ENCODE data around the gene HSPA9.

The HSPA9 gene

GRCh38 chr5:138595180-138595795, 20.1 kb upstream of the HSPA9 start:
- no peak for DNase-seq

GRCh38 chr5:138594305-138595058, 19.3 kb upstream of the HSPA9 start:
- no peak for DNase-seq

DNA sequence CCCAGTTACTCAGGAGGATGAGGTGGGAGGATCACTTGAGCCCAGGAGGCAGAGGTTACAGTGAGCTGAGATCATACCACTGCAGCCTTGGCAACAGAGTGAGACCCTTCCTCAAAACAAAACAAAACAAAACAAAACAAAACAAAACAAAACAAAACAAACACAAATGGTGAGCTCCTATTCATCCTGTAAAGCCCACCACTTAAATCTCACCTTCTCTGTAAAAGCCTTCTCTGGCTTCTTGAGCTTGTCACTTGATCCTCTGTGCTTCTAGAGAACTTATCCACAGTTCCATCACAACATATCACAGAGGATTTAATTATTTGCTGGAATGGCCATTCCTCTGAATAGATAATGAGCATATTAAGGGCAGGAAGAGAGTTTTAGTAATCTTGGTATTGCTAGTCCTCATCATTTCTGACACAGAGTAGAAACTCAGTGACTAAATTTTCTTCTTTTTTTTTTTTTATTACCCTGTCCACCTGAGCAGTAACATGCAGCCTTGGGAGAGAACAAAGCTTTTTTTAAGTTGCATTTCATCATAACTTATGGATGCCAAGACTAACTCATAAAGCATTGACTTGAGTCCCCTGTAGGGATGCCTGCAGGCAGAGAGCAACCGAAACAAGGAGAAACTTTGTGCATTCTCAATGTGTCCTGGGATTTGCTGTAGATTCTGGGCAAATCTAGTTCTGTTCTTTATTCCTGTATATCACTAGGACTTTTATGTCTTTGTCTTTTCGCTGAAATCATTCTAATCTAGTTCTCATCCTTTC, 13.0 kb upstream of the HSPA9 start:
- no peak for DNase-seq

- DNase-seq: no peak
Observed at GRCh38 chr5:138585157-138585556, 10.0 kb upstream of the HSPA9 start.

DNA sequence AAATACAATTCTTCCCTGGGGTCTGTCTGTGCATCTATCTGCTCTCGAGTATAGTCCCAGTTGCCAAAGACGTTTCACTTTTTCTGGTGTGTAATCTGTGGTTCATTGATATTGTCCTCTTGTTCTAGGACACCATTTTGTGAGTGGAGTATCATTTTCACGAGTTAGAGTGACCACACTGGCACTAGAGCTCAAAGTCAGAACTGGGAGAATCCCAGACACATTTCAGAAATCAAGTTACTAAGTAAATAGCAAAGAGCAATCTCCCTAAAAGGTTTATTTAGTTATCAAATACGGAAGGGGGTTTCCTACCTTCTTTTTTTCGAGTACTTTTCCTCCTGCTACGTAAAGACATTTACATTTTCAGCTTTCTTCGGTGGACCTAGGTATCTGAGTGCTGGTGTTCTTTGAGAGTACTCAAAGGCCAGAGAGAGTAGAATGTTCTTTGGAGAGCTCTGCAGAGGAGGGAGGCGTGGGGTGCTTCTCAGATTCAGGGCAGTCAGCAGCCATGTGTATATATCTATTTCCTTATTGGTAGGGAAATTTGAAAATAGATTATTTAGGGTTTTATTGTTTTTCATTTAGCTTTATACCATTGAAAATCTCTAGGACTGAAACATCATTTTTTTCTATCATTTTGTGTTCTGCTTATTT, 8.9 kb upstream of the HSPA9 start:
- DNase-seq: no peak

- no peak for DNase-seq
Observed at GRCh38 chr5:138582959-138583358, 7.8 kb upstream of the HSPA9 start.

DNA sequence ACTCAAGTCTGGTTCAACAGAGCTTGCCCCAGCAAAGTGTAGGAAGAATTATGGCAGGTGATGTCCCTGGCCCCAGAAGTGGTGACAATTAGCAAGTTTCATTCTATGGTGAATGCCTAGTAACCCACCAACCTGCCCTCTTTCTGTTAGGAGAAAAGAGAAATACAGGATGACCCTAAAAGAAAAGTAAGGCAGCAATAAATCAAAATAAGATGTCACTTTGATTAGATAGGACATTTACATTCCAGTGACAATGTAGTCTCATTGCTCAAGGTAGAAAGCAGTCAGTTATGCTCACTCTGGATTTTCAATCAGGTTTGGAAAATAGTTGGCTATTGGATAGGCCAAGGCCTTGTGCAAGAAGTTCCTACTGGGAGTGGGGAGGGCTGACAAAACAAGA, 5.6 kb upstream of the HSPA9 start:
- DNase-seq: no peak

DNA sequence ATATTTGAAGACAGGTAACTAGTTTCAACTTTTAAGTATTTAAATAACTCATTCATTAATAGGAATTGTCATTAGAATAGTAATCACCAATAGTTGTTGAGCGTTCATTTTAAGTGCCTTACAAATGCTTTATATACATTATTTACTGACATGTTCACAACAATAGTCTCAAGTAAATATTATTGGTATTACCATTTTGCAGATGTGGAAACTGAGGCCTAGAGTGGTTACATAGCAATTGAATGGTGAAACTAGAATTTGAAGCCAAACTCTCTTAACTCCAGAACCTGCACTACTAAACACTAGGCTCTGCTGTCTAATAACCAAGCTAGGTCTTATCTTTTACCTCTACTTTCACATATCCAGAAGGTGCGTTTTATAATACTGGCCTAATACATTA, 4.8 kb upstream of the HSPA9 start:
- DNase-seq: no peak

DNA sequence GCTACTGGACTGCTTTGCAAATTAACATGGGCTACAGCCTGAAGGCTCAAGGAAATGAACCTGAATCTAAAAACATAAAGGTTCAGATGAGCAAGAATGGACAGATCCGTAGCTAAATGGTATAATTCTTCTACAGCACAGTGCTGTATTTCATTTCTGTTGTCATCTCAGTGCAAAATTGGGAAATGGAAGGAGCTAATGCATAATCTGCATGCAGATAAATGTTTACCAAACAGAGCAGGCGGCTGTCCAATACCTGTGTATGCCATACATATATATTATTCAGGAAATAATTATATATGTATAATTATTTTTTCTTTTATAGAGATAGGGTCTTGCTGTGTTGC, 4.3 kb upstream of the HSPA9 start:
- DNase-seq: no peak

DNA sequence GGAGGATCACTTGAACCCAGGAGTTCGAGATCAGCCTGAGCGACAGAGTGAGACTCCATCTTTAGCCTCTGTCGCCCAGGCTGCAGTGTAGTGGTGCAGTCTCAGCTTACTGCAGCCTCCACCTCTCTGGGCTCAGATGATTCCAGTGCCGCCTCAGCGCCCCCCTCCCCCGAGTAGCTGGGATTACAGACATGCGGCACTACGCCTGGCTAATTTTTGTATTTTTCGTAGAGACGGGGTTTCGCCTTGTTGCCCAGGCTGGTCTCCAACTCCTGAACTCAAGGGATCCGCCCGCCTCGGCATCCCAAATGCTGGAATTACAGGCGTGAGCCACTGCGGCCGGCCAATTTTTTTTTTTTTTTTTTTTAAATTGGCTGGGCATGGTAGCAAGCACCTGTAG, 2.3 kb upstream of the HSPA9 start:
- DNase-seq: no peak

DNA sequence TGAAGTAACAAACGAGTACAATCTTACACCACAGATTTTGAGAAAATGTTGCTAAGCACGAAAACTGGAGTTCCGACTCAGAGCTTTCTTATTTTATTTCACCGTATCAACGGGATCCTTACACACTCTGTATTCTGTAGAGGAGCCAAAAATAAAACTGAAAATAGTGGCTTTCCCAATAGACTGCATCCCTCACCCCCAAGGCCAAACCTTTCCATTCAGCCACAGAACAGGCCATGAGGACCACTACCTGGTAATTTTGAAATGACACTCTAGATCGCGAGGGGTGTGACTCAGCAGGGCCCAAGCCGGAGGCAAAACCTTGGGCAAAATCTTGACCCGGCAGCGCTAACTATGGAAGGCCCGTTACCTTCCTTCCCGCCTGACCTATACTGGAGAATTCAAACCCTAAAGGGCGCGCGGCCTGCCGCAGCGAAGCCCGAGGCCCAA, 432 bp downstream of the HSPA9 start:
- DNase-seq: no peak

DNA sequence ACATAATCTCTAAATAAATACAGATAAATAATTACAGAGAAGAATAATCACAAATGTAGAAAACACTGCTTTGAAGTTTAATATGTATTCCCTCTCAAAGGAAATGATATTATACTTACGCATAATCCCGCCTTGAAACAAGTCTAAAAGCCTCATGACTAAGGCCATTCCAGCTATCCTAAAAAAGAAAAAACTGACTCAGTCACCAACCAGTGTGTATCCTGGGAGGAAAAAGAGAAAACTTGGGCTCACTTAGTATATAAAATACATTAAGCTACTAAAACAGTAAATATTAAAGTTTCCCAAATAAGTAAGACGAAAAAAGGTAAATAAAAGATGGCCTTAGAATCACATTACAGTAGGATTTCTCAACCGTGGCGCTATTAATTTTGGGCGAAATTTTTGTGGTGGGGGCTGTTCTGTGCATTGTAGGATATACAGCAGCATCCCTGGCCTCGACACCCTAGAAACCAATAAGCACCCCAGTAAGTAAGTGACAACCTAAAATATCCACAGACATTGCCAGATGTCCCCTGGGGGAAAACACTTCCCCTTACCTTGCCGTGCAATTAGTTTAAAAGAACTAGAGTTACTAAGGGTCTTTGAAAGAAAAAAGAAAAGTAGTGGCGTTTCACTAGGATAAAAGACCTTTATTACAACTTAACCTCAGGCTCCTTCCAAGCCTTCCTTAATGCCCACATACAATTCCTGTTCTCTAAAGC, 1.1 kb downstream of the HSPA9 start:
- DNase-seq: no peak

DNA sequence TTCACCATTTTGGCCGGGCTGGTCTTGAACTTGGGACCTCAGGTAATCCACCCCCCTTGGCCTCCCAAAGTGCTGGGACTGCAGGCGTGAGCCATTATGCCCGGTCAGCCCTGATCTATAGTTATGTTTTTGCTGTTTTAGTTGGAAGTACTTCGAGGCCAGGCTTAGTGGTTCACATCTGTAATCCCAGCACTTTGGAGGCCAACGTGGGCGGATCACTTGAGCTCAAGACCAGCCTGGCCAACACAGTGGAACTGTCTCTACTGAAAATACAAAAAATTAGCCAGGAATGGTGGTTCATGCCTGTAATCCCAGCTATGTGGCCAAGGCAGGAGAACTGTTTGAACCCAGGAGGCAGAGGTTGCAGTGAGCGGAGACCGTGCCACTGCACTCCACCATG, 2.0 kb downstream of the HSPA9 start:
- no peak for DNase-seq

GRCh38 chr5:138570871-138571270, 4.3 kb downstream of the HSPA9 start:
- no peak for DNase-seq

DNA sequence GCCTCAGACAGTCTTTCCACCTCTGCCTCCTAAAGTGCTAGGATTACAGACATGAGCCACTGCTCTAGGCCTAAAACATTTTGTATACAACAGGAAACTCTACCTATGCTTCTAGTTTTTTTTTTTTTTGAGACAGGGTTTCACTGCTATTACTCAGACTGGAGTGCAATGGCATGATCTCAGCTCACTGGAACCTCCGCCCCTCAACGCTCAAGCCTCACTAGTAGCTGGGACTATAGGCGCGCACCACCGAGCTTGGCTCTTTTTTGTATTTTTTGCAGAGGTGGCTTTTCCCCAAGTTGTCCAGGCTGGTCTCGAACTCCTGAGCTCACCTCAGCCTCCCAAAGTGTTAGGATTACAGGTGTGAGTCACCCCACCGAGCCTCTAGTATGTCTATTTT, 5.4 kb downstream of the HSPA9 start:
- no peak for DNase-seq

DNA sequence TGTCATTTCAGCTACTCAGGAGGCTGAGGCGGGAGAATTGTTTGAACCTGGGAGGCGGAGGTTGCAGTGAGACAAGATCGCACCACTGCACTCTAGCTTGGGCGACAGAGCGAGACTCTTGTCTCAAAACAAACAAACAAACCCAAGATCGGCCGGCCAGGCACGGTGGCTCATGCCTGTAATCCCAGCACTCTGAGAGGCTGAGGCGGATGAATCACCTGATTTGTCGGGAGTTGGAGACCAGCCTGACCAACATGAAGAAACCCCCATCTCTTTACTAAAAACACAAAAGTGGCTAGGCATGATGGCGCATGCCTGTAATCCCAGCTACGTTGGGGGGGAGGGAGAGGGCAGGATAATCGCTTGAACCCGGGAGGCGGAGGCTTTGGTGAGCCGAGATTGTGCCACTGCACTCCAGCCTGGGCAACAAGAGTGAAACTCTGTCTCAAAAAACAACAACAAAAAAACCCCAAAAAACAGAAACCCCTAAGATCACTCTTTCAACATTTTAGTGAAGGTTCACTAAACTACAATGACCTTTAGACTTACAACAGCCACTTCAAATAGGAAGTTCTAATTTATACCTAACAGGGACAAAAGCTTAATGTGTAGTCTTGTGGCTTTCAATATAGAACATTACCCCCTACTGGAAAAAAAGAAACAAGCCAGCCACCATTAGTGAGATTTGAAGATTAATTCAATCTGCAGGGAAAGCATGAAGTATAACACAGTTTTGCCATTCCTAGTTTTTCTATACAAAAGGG, 7.0 kb downstream of the HSPA9 start:
- no peak for DNase-seq

GRCh38 chr5:138566792-138567191, 8.4 kb downstream of the HSPA9 start:
- no peak for DNase-seq

DNA sequence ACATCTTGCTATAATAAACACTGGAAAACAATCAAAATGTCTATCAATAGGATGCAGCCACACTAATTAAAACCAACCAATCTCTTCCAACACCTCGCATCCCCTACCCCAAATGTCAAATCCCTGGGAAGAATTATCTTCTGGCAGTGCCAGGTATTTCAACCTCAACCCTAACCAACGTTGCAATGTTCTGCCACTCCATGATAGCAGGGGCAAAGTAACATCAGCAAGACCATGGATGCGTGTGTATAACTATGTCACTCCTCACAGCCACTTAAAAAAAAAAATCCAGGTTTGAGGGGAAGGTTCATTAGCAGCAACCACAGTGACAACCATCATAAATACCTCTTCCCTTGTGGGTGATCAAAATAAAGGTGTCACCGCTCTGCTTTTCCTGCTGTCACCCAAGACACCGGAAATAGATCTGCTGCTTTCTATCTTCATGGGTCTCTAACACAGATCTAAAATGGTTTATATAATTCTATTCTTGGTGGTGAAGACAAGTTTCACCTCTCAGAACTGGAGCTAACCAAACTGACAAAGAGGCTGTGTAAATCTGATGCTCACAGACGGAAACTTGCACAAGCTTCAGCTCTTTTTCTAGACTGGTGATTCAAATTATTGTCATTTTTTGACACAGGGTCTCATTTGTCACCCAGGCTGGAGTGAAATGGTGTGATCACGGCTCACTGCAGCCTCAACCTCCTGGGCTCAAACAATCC, 9.9 kb downstream of the HSPA9 start:
- no peak for DNase-seq

- no peak for DNase-seq
Observed at GRCh38 chr5:138564242-138564641, 11.0 kb downstream of the HSPA9 start.

DNA sequence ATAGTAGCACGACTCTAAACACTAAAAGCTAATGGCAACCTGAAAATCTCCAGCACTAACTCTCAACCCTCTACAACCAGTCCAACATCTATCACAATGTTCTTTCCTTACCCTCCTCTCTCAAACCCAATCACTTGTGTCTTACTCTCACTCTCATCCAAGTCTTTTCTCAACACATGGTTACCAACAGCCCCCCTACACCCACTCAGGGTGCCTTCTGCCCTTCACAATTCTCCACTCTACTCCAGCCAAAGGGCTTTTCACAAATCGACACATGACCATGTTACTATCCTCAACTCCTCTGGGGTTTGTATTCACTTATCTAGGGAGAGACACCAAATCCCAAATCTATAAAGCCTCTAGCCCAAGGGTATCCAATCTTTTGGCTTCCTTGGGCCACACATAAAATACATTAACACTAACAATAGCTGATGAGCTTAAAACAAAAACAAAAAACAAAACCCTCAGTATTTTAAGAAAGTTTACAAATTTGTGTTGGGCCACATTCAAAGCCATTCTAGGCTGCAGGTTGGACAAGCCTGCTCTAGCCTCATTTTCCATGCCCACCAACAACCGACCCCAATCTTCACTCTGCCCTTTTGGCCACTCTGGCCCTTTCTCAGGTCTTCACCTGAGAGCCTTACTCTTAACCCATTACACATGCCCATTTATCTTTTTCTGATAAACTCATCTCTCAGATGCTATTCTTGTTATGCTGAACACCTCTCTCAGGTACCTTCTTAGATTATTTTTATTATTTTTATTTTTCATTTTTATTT, 11.7 kb downstream of the HSPA9 start:
- no peak for DNase-seq

DNA sequence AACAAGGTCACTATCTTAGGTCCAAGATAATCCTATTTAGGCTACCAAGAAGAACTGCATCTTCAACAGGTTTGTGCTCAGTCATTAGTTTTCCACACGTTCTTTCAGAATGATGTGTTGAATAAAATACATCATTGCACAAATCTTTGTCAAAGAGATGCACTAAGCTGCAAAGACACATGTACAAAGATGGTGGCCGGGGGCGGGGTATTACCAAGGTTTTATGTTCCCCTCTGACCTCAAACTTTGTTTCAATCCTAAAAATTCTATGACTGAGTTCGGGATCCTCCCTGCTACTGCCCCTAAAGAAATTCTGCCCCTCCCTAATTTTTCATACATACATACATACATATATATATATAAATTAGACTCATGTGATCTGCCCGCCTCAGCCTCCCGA, 14.2 kb downstream of the HSPA9 start:
- no peak for DNase-seq
